ENCODE results near the gene BZW2. TPM values are rescaled to one million over a fixed set of nuclear protein-coding genes. Genes with fewer than 3 reads are reported as not detected.

Gene BZW2
- total RNA-seq, 2 donors from 2014 or later, result 19.5 to 40.9 TPM

GRCh38 chr7:16630654-16631053, 15.3 kb upstream of the BZW2 start:
- Histone ChIP-seq H3K27ac (no peak overlapping the region), H3K36me3 (peaks cover 4% of the 10 kb centered on the region), H3K4me3 (no peak overlapping the region), H3K4me1 (ENCODE audit: control insufficient read depth in 1 of 2, low read depth in 2 of 2) (peaks cover 5 to 8% of the 10 kb centered on the region in 2 donors), H3K27me3 (replicated peaks; ENCODE audit: insufficient read depth) (no peaks in the 10 kb centered on the region), H3K9me3 (no peaks in the 10 kb centered on the region)
- no peak for TF ChIP-seq CTCF (IDR thresholded peaks at IDR 0.05)
- ATAC-seq (ENCODE audit: insufficient number of reproducible peaks, low FRiP score, low read depth), result no peak
- DNase-seq (ENCODE audit: low spot score), result no peak

- DNase-seq (ENCODE audit: low spot score) (no peak), ATAC-seq (ENCODE audit: insufficient number of reproducible peaks, low FRiP score, low read depth) (no peak)
- H3K36me3 ChIP-seq, result peaks cover 4% of the 10 kb centered on the region
- no peak for TF ChIP-seq CTCF (IDR thresholded peaks at IDR 0.05)
- H3K4me1 ChIP-seq (ENCODE audit: control insufficient read depth in 1 of 2, low read depth in 2 of 2), result peaks cover 28 to 38% of the 10 kb centered on the region in 2 donors
- no peak overlapping the region for H3K27ac ChIP-seq
- no peaks in the 10 kb centered on the region for H3K27me3 ChIP-seq (replicated peaks; ENCODE audit: insufficient read depth)
- no peaks in the 10 kb centered on the region for H3K9me3 ChIP-seq
- no peak overlapping the region for H3K4me3 ChIP-seq
Observed at GRCh38 chr7:16634271-16634738, 11.7 kb upstream of the BZW2 start.

GRCh38 chr7:16636555-16637101, 9.4 kb upstream of the BZW2 start:
- Histone ChIP-seq H3K27ac (peak overlapping the region in 1 of 2 donors; percentile 26), H3K36me3 (no peaks in the 10 kb centered on the region), H3K4me1 (ENCODE audit: control insufficient read depth in 1 of 2, low read depth in 2 of 2) (peaks cover 28 to 43% of the 10 kb centered on the region in 2 donors), H3K4me3 (no peak overlapping the region), H3K27me3 (replicated peaks; ENCODE audit: insufficient read depth) (no peaks in the 10 kb centered on the region), H3K9me3 (no peaks in the 10 kb centered on the region)
- ATAC-seq (ENCODE audit: insufficient number of reproducible peaks, low FRiP score, low read depth) (no peak), DNase-seq (ENCODE audit: low spot score) (no peak)
- TF ChIP-seq CTCF (IDR thresholded peaks at IDR 0.05), result no peak

- H3K27ac ChIP-seq, result peak overlapping the region in 1 of 2 donors; percentile 26
- H3K4me1 ChIP-seq (ENCODE audit: control insufficient read depth in 1 of 2, low read depth in 2 of 2), result peaks cover 28 to 43% of the 10 kb centered on the region in 2 donors
- no peaks in the 10 kb centered on the region for H3K36me3 ChIP-seq
- ATAC-seq (ENCODE audit: insufficient number of reproducible peaks, low FRiP score, low read depth) (no peak), DNase-seq (ENCODE audit: low spot score) (no peak)
- no peak for TF ChIP-seq CTCF (IDR thresholded peaks at IDR 0.05)
- H3K9me3 ChIP-seq, result no peaks in the 10 kb centered on the region
- no peak overlapping the region for H3K4me3 ChIP-seq
- no peaks in the 10 kb centered on the region for H3K27me3 ChIP-seq (replicated peaks; ENCODE audit: insufficient read depth)
Observed at GRCh38 chr7:16637379-16637778, 8.6 kb upstream of the BZW2 start.

GRCh38 chr7:16638282-16639280, 7.4 kb upstream of the BZW2 start:
- H3K27me3 ChIP-seq (replicated peaks; ENCODE audit: insufficient read depth), result no peaks in the 10 kb centered on the region
- no peaks in the 10 kb centered on the region for H3K9me3 ChIP-seq
- no peak overlapping the region for H3K27ac ChIP-seq
- H3K36me3 ChIP-seq, result no peaks in the 10 kb centered on the region
- H3K4me1 ChIP-seq (ENCODE audit: control insufficient read depth in 1 of 2, low read depth in 2 of 2), result peaks cover 29 to 44% of the 10 kb centered on the region in 2 donors
- ATAC-seq (ENCODE audit: insufficient number of reproducible peaks, low FRiP score, low read depth) (no peak), DNase-seq (ENCODE audit: low spot score) (no peak)
- H3K4me3 ChIP-seq, result no peak overlapping the region
- no peak for TF ChIP-seq CTCF (IDR thresholded peaks at IDR 0.05)
